ENCODE measurements around the gene ZYX.

The ZYX gene, protein sequence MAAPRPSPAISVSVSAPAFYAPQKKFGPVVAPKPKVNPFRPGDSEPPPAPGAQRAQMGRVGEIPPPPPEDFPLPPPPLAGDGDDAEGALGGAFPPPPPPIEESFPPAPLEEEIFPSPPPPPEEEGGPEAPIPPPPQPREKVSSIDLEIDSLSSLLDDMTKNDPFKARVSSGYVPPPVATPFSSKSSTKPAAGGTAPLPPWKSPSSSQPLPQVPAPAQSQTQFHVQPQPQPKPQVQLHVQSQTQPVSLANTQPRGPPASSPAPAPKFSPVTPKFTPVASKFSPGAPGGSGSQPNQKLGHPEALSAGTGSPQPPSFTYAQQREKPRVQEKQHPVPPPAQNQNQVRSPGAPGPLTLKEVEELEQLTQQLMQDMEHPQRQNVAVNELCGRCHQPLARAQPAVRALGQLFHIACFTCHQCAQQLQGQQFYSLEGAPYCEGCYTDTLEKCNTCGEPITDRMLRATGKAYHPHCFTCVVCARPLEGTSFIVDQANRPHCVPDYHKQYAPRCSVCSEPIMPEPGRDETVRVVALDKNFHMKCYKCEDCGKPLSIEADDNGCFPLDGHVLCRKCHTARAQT

GRCh38 chr7:143380646-143381426, at the start of gene ZYX:
ZYX (plus strand) TSS chr7:143381345; CDS start chr7:143381572, 227 bp downstream.
- DNase-seq: peak; percentile 97

DNA sequence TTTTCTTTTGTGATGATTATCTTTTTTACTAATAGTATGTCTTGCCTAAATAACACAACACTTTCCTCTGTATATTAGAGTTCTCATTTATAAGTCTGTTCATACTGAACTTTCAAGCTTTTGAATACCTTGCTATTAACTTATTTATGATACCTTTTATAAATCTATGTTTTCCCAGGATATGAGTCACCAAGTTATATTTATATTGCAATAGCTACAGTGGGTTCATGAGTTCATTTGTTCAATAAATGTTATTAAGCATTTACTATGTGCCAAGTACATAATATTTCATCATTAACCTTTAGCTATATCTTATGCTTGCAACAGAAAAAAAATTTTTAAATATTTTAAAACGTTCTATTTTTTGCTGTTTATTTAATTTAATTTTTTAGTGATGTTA, 46.9 kb upstream of the ZYX start:
- DNase-seq: no peak

DNA sequence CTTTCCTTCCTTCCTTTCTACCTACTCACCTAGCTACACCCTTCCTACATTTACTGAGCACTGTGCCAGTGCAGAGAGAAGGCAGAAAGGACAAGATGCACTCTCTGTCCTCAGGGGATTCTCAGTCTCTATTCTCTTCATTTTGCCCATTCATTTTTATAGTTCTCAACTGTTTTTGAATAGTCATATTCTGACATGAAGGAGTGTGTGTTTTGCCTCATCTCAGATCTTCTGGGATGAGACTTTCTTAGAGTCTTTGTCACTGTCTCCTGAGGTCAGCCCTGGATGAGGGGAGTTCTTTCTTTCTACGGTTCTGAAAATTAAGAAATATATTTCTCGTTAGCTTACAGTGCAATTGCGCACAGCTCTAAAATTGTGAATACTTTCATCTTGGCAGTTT, 43.9 kb upstream of the ZYX start:
- no peak for DNase-seq

- DNase-seq: no peak
Observed at GRCh38 chr7:143341842-143342241, 39.3 kb upstream of the ZYX start.

DNA sequence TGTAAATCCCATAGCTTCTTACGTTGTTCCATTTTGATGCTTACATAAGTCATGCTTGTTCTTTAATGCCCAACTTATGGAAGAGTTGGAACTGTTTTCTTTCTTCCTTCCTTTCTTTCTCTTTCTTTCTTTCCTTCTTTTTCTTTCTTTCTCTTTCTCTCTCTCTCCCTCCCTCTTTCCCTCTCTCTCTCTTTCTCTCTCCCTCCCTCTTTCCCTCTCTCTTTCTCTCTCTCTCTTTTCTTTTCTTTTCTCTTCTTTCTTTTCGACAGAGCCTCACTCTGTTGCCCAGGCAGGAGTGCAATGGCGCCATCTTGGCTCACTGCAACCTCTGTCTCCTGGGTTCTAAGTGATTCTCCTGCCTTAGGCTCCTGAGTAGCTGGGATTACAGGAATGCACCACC, 37.5 kb upstream of the ZYX start:
- DNase-seq: no peak

- peak; percentile 46 for DNase-seq
Observed at GRCh38 chr7:143345428-143345900, 35.7 kb upstream of the ZYX start.

- DNase-seq: no peak
Observed at GRCh38 chr7:143346018-143346417, 35.1 kb upstream of the ZYX start.

GRCh38 chr7:143347950-143348349, 33.2 kb upstream of the ZYX start:
- no peak for DNase-seq

DNA sequence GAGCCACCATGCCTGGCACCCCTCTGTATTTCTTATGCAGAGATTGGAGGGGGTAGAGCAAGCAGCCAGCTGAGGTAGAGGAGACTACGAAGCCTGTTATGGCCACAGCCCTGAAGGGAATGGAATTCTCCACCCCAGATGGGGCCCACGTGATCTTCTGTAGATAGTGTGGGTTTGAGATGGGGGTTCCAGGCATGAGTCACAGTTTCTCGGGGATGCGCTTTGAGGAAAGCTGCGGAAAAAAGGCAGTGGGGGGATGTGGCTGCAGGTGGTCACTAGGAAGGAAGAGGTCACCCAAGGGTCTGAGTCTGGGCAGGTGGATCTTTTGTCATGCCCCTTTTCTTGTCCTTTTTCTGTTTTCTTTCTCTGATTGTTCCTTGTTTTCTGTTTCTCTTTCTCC, 30.1 kb upstream of the ZYX start:
- DNase-seq: peak; percentile 10

GRCh38 chr7:143351574-143351973, 29.6 kb upstream of the ZYX start:
- no peak for DNase-seq

GRCh38 chr7:143352531-143353002, 28.6 kb upstream of the ZYX start:
- DNase-seq: no peak

- no peak for DNase-seq
Observed at GRCh38 chr7:143354376-143354775, 26.8 kb upstream of the ZYX start.

GRCh38 chr7:143354965-143355364, 26.2 kb upstream of the ZYX start:
- no peak for DNase-seq

GRCh38 chr7:143355450-143356385, 25.4 kb upstream of the ZYX start:
- no peak for DNase-seq

DNA sequence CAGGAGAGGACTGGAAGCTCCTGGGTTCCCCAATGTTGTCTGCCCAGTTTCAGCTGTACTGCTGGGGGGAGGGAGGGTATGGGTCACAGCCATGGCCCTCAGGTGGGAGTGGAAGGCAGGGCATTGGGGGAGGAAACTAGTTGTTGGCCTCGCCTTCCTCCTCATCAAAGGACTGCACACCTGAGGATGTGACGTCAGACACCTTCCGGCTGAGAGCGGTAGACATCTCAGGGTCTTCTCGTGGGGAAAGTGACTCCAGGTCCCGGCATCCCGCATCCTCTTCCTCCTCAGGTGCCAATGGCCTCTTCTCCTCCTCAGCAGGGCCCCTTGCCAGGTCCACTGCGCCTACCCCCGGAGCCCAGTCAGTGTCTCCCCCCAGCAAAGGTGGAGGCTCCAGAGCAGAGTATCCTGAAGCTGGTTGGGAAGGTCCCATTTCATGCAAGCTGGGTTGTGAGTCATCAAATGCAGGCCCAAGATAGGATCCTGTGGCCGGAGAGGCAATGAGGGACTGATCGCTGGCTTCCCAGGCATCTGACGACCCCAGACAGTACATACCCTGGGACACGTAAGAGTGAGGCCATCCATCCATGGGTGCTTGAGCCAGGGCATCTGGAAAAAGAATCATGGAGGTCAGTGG, 24.6 kb upstream of the ZYX start:
- DNase-seq: no peak

GRCh38 chr7:143358626-143359025, 22.5 kb upstream of the ZYX start:
- DNase-seq: no peak

DNA sequence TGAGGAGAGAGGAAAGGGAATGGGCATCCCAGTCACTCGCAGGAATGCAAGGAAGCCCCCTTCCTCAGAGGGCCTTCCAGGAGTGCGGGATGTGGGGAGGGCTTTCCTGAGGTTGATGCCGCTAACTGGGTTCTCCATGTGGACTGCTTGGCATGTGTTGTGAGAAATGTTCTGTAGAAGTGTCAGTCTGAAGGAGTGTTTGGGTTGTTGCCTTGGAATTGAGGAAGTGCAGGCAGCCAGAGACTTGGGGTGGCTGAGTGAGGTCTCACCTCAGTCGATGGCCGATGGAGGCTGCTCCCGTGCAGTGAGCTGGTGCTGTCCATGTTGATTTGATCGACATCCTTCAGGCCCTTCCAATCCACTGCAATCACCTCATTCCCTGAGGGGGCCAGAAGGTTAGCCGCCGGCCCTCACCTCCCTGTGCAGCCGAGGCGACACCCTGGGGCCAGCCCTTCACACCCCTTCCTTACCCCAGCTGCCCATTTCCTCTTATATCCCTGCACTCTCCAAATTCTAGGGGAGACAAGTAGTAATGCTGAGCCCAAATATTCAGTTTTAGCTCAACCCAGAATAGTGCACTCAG, 21.3 kb upstream of the ZYX start:
- DNase-seq: no peak

- no peak for DNase-seq
Observed at GRCh38 chr7:143360788-143361551, 20.2 kb upstream of the ZYX start.

GRCh38 chr7:143361552-143362130, 19.5 kb upstream of the ZYX start:
- DNase-seq: no peak
